ENCODE results near the gene IER2. TPM values are rescaled to one million over a fixed set of nuclear protein-coding genes. Genes with fewer than 3 reads are reported as not detected.

Gene IER2
- polyA plus RNA-seq, 1 donor from 2014 or later: 23.3 TPM

GRCh38 chr19:13120031-13120430 is 30.2 kb upstream of the IER2 start:
- Histone ChIP-seq H3K9ac (ENCODE audit: low read length) (no peak overlapping the region), H3K27ac (ENCODE audit: low read length) (no peak overlapping the region), H4K20me1 (ENCODE audit: insufficient read depth) (no peaks in the 10 kb centered on the region), H3F3A (ENCODE audit: insufficient read depth, low read length, poor library complexity, severe bottlenecking) (no peaks in the 10 kb centered on the region), H3K4me3 (ENCODE audit: low read length) (peak overlapping the region; percentile 93), H3K79me2 (replicated peaks; ENCODE audit: insufficient read depth, low read length) (peaks cover 52% of the 10 kb centered on the region), H3K36me3 (ENCODE audit: insufficient read depth, low read length) (no peaks in the 10 kb centered on the region), H3K27me3 (ENCODE audit: insufficient read depth, low read depth, low read length) (no peaks in the 10 kb centered on the region), H2AFZ (ENCODE audit: low read depth, low read length) (no peak overlapping the region), H3K4me2 (ENCODE audit: low read length) (no peak overlapping the region), H3K9me2 (ENCODE audit: insufficient read depth, low read length) (no peaks in the 10 kb centered on the region), H3K9me3 (ENCODE audit: low read length) (no peaks in the 10 kb centered on the region)
- no peak for TF ChIP-seq RAD21 (conservative IDR thresholded peaks at IDR 0.05)

- no peaks in the 10 kb centered on the region for H3K9me3 ChIP-seq (ENCODE audit: low read length)
Observed at GRCh38 chr19:13120817-13121216, 29.4 kb upstream of the IER2 start.

More at GRCh38 chr19:13120817-13121216, 29.4 kb upstream of the IER2 start:
- no peak overlapping the region for H2AFZ ChIP-seq (ENCODE audit: low read depth, low read length)
- no peaks in the 10 kb centered on the region for H3K36me3 ChIP-seq (ENCODE audit: insufficient read depth, low read length)
- TF ChIP-seq POLR2AphosphoS5 (IDR thresholded peaks at IDR 0.05): no peak
- no peak for TF ChIP-seq RAD21 (conservative IDR thresholded peaks at IDR 0.05)
- TF ChIP-seq EP300 (conservative IDR thresholded peaks at IDR 0.05; ENCODE audit: poor library complexity, severe bottlenecking): no peak
- TF ChIP-seq SMC3 (conservative IDR thresholded peaks at IDR 0.05; ENCODE audit: poor library complexity): no peak
- no peak for TF ChIP-seq REST (IDR thresholded peaks at IDR 0.05; ENCODE audit: borderline replicate concordance)
- no peak for TF ChIP-seq CTCF (IDR thresholded peaks at IDR 0.05; ENCODE audit: poor library complexity, severe bottlenecking)
- no peak for TF ChIP-seq EZH2 (IDR thresholded peaks at IDR 0.05; ENCODE audit: borderline replicate concordance, insufficient read depth, low read length, poor library complexity, severe bottlenecking)
- no peak for TF ChIP-seq TAF1 (IDR thresholded peaks at IDR 0.05; ENCODE audit: low read depth)
- TF ChIP-seq MXI1 (conservative IDR thresholded peaks at IDR 0.05; ENCODE audit: poor library complexity, severe bottlenecking): no peak
- no peak overlapping the region for H3K4me2 ChIP-seq (ENCODE audit: low read length)
- no peaks in the 10 kb centered on the region for H3K27me3 ChIP-seq (ENCODE audit: insufficient read depth, low read depth, low read length)
- H3K27ac ChIP-seq (ENCODE audit: low read length): no peak overlapping the region
- no peak overlapping the region for H3K4me3 ChIP-seq (ENCODE audit: low read length)
- no peaks in the 10 kb centered on the region for H4K20me1 ChIP-seq (ENCODE audit: insufficient read depth)
- no peaks in the 10 kb centered on the region for H3K9me2 ChIP-seq (ENCODE audit: insufficient read depth, low read length)
- no peak overlapping the region for H3K9ac ChIP-seq (ENCODE audit: low read length)
- H3F3A ChIP-seq (ENCODE audit: insufficient read depth, low read length, poor library complexity, severe bottlenecking): no peaks in the 10 kb centered on the region
- peaks cover 50% of the 10 kb centered on the region for H3K79me2 ChIP-seq (replicated peaks; ENCODE audit: insufficient read depth, low read length)
